ENCODE results near the gene KCTD16.

DNA sequence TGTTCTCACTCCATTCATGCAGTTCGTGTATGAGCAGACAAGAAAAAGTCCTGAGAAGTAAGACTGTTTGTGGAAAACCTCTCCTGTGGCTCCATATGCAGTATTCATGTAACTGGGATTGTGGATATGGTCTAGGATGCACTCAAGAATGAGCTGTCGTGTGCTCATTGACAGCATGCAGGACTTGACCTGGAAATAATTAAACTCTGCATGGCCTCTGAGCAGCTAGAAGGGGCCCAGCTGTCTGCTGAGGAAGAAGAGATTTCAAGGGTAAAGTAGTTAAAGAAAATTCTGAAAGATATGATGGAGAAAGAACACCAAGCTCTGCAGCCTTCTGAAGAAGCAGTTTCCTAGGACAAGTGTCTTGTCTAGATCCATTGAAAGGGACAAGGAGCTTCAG is 89.4 kb downstream of the KCTD16 start:
- TF ChIP-seq, protein P1, sequence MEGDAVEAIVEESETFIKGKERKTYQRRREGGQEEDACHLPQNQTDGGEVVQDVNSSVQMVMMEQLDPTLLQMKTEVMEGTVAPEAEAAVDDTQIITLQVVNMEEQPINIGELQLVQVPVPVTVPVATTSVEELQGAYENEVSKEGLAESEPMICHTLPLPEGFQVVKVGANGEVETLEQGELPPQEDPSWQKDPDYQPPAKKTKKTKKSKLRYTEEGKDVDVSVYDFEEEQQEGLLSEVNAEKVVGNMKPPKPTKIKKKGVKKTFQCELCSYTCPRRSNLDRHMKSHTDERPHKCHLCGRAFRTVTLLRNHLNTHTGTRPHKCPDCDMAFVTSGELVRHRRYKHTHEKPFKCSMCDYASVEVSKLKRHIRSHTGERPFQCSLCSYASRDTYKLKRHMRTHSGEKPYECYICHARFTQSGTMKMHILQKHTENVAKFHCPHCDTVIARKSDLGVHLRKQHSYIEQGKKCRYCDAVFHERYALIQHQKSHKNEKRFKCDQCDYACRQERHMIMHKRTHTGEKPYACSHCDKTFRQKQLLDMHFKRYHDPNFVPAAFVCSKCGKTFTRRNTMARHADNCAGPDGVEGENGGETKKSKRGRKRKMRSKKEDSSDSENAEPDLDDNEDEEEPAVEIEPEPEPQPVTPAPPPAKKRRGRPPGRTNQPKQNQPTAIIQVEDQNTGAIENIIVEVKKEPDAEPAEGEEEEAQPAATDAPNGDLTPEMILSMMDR (IDR thresholded peaks at IDR 0.05) = no peak
- TF ChIP-seq POLR2A (IDR thresholded peaks at IDR 0.05) (no peak), POLR2AphosphoS5 (IDR thresholded peaks at IDR 0.05) (no peak), EP300 (IDR thresholded peaks at IDR 0.05) (no peak)

All from upper lobe of left lung (tissue), 4 donors.